Activated T-helper 17 cell treated with anti-CD3 and anti-CD28 coated beads, Interleukin-2, amount 50 U/mL, for 72 hours (primary cell): ENCODE data around the gene AOAH. TPM values are rescaled to one million over a fixed set of nuclear protein-coding genes. Genes with fewer than 3 reads are reported as not detected.

Experiments used
- ATAC-seq: fragments of 150-1000 bp; cut with Tn5 transposase; replicated peaks from 2 replicates; pipeline ENCODE4 v1.10.0; 2021; ENCODE audit warnings: mild to moderate bottlenecking, moderate library complexity
- H3K27ac Mint-ChIP-seq: one replicate; pipeline ENCODE4 v1.8.0; 2022; ENCODE audit warnings: mixed read lengths
- H3K27me3 Mint-ChIP-seq: one replicate; pipeline ENCODE4 v1.8.0; 2022; ENCODE audit warnings: mixed read lengths
- H3K36me3 Mint-ChIP-seq: one replicate; pipeline ENCODE4 v1.8.0; 2022; ENCODE audit warnings: low read depth, mild to moderate bottlenecking, mixed read lengths
- H3K4me1 Mint-ChIP-seq: one replicate; pipeline ENCODE4 v1.8.0; 2022; ENCODE audit warnings: mixed read lengths
- H3K4me3 Mint-ChIP-seq: one replicate; pipeline ENCODE4 v1.8.0; 2022; ENCODE audit warnings: mild to moderate bottlenecking, mixed read lengths
- H3K9me3 Mint-ChIP-seq: one replicate; pipeline ENCODE4 v1.8.0; 2022; ENCODE audit warnings: mixed read lengths
- total RNA-seq, 2 donors: library from RNA; stranded (reverse); gene quantifications; one replicate each; pipeline ENCODE4 v1.2.3, GENCODE V29; 2022

AOAH gene
- total RNA-seq, 2 donors from 2014 or later: 1.4 to 2.9 TPM

DNA sequence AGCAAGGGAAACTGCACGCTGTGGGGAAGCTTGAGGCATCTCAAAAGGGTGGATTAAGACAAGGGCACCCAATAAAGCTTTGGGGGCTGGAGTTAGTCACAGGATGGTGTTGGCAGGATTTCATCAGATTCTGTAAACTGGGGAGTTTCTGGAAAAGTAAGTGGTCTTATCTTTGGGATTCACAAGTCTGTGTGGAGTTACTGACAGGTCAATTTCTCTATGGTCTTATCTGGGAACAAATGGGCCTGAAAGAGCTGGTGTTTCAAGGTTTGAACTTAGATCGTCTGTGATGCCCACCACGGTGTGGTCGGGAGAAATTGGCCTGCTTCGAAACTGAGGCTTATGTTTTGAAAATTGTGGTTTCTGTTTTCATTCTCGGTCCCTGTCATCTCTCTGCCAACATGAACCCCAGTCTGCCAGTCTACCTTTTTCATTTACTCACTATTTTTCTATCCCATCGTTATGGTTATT is 23.8 kb upstream of the AOAH start:
- H3K4me1 Mint-ChIP-seq: peaks cover 18% of the 10 kb centered on the region
- H3K36me3 Mint-ChIP-seq: no peaks in the 10 kb centered on the region
- H3K4me3 Mint-ChIP-seq: peak overlapping the region; percentile 14
- peak; percentile 66 for ATAC-seq
- no peak overlapping the region for H3K27ac Mint-ChIP-seq
- peaks cover 4% of the 10 kb centered on the region for H3K27me3 Mint-ChIP-seq
- no peaks in the 10 kb centered on the region for H3K9me3 Mint-ChIP-seq

DNA sequence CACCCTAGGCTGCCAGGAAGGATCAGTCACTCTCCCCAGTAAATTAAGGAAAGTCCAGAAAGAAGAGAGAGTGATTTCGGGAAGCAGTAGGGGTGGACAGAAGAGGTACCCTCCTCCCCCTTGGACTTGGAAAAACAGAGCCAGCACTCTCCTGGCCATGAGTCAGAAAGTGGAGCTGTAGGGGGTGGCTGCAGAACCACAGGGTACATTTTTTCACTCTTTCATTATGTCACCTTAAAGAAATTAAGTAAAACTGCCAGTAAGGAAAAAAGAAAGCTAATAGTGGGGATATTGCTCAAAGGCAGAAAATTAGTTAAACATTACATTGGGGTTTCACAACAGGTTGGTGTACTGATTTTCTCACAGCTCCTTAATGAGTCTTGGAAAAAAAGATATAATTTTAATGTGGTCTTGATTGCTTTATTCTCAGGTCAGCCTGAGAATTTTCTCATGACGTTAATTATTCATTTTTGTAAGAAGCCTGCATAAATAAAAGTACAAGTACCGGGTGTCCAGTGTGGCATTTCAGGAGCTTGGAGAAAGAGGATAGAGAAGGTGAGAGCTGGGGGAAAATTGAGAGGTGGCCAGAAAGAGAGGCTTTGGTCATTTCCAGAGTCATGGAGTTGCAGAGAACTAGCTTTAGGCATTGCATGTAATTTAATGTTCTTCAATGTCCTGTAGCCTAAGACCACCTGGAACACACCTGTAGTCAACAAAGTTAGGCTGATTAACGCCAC is 23.2 kb upstream of the AOAH start:
- ATAC-seq: peak; percentile 21
- Mint-ChIP-seq H3K27ac (no peak overlapping the region), H3K36me3 (no peaks in the 10 kb centered on the region), H3K9me3 (no peaks in the 10 kb centered on the region), H3K4me3 (peak overlapping the region; percentile 14), H3K27me3 (peaks cover 4% of the 10 kb centered on the region), H3K4me1 (peaks cover 18% of the 10 kb centered on the region)

DNA sequence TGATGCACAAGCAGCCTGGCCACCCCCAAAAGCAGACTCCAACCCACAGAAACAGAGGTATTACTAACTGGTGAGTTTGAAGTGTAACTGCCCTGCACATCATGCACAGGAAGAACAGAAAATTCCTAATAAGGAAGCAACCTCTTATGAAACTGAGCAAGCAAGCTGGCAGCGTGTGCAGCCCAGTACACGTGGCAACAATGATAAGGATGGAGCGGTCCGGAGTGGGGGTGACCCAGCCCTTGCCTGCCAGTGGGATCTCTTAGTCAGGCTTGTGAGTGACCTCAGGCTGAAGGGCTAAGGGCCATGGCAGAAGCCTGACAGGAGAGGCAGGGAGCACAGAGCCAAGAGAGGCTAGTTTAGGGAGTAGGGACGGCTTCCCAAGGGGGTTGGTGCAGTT is 22.1 kb upstream of the AOAH start:
- Mint-ChIP-seq H3K27ac (no peak overlapping the region), H3K4me3 (no peak overlapping the region), H3K27me3 (peaks cover 4% of the 10 kb centered on the region), H3K9me3 (no peaks in the 10 kb centered on the region), H3K4me1 (peaks cover 18% of the 10 kb centered on the region), H3K36me3 (no peaks in the 10 kb centered on the region)
- ATAC-seq: no peak

DNA sequence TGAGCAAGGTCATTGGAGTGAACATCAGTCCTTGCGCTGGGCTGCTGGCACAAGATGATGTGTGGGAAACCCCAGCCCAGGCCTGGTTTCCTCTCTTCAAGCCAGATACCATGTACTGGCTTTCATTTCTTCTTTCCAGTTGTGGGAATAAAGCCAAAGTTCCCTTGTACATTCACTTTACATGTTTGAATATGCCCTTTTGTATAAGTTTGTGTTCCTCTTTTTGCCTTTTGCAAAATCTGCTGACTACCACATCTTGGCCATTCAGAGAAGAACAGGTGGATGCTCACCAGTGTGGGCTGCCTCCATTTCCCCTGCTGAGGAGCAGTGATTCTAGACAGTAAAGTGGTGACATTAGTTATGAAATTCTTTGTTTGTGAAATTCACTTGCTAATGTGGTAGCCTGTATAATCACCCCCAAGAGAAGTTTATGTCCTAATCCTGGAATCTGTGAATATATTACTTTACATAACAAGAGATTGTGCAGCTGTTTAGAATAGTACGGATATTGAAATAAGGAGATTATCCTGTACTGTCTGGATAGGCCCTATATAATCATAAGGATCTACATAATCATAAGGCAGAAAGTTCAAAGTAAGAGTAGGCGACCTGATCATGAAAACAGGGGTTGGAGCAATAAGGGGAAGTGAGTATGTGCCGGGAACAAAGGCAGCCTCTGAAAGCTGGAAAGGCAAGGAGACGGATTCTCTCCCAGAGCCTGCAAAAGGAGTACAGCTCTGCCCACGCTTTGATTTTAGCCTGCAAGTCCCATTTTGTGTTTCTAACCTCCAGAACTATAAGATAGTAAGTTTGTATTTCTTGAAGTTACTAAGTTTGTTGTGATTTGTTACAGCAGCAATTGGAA is 18.8 kb upstream of the AOAH start:
- ATAC-seq: no peak
- H3K27ac Mint-ChIP-seq: no peak overlapping the region
- no peaks in the 10 kb centered on the region for H3K36me3 Mint-ChIP-seq
- no peak overlapping the region for H3K4me3 Mint-ChIP-seq
- peaks cover 9% of the 10 kb centered on the region for H3K4me1 Mint-ChIP-seq
- H3K9me3 Mint-ChIP-seq: no peaks in the 10 kb centered on the region
- peaks cover 4% of the 10 kb centered on the region for H3K27me3 Mint-ChIP-seq

DNA sequence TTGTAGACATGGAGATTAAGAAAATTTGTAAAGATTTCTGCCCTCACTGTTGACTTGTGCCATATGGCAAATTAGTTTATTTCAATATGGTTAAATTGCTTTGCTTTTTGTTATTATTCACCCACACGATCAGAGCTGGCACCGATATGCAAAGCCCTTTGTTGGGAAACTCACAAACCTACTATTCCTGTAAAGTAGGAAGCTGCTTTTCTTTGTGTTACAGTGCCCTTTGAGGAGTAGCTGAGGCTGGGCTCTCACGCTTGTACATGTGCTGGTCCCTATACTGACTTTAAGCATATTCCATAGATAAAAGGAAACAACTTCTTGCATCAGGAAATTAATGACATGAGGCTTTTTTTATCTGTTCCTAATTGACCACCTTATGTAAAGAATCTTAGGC is 17.6 kb upstream of the AOAH start:
- H3K27ac Mint-ChIP-seq: no peak overlapping the region
- no peaks in the 10 kb centered on the region for H3K36me3 Mint-ChIP-seq
- H3K27me3 Mint-ChIP-seq: no peaks in the 10 kb centered on the region
- no peak for ATAC-seq
- no peak overlapping the region for H3K4me3 Mint-ChIP-seq
- H3K4me1 Mint-ChIP-seq: peaks cover 1% of the 10 kb centered on the region
- H3K9me3 Mint-ChIP-seq: no peaks in the 10 kb centered on the region

DNA sequence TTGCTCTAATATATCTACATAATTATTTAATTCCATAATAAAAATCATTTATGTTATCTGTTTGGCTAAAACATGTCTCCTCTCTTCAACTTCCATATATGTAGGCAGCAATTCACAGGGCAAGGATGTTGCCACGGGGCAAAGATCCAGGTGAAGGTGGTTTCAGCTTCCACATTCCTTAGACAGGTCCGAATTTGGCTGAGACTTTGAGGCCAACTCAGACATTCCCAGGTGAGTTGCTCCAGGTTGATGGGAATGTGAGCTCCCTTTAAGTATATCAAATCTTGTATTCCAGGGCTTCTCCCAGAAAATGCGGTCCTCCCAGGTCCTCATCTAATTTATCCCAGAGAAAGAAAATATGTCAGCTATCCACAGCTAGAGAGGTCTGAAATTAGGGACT is 15.1 kb upstream of the AOAH start:
- H3K36me3 Mint-ChIP-seq: no peaks in the 10 kb centered on the region
- H3K27ac Mint-ChIP-seq: no peak overlapping the region
- no peak for ATAC-seq
- H3K4me1 Mint-ChIP-seq: peaks cover 16% of the 10 kb centered on the region
- no peaks in the 10 kb centered on the region for H3K27me3 Mint-ChIP-seq
- H3K9me3 Mint-ChIP-seq: no peaks in the 10 kb centered on the region
- no peak overlapping the region for H3K4me3 Mint-ChIP-seq

DNA sequence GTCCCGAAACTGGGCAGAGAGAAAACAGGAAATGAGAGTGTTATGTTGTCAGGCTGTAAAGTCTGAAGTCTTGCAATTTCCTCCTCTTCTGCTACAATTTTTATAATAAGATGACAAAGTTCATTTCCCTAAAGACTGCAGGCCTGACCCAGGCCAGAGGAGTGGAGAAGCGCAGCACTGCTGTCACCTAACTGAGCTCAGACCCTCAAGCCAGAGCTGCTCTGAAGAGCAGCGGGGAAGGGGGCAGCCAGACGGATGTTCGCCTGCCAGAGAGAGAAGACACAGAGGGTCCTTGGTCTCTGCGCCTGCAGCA is 12.6 kb upstream of the AOAH start:
- H3K4me1 Mint-ChIP-seq: peaks cover 20% of the 10 kb centered on the region
- H3K36me3 Mint-ChIP-seq: no peaks in the 10 kb centered on the region
- peak overlapping the region; percentile 0 for H3K4me3 Mint-ChIP-seq

DNA sequence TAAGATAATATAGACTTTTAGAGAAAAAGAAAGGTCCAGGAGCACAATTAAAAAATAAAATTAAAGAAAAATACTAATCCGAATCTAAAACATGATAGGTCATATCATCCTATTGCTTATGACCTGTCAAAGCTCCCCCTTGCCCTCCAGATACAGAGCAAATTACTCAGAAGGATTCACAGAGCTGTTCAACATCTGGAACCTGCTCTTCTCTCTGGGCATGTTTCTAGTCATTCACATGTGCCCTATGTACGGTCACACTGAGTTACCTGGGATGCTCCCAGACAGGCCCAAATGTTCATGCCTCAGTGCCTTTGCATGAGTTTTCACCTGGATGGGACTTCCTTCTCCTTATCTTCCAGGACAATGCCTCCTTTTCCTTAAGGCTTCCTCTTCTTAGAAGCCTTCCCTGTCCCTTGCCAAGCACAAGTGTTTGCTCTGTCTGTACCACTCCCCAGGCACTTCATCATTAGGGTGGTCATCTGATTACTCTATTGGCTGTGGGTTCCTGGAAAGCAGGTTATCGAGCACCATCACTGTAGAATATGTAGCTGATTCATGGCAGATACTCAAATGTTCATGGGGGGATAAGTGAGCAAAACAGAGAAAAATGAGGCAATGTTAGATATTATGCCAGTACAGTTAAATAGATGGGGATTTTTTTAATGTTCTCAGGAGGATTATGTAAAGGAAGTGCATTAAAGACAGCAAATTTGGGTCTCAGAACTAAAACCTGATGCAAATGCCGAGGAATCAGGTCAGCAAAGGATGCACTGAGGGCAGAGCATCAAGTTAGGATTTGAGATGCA is 12.0 kb upstream of the AOAH start:
- no peaks in the 10 kb centered on the region for H3K9me3 Mint-ChIP-seq
- H3K27me3 Mint-ChIP-seq: no peaks in the 10 kb centered on the region
- ATAC-seq: peak; percentile 70
- peak overlapping the region; percentile 0 for H3K4me3 Mint-ChIP-seq
- peaks cover 20% of the 10 kb centered on the region for H3K4me1 Mint-ChIP-seq
- H3K27ac Mint-ChIP-seq: no peak overlapping the region
- H3K36me3 Mint-ChIP-seq: no peaks in the 10 kb centered on the region

More for the DNA sequence above, 12.6 kb upstream of the AOAH start:
- H3K9me3 Mint-ChIP-seq: no peaks in the 10 kb centered on the region
- H3K27me3 Mint-ChIP-seq: no peaks in the 10 kb centered on the region
- no peak overlapping the region for H3K27ac Mint-ChIP-seq
- ATAC-seq: no peak

DNA sequence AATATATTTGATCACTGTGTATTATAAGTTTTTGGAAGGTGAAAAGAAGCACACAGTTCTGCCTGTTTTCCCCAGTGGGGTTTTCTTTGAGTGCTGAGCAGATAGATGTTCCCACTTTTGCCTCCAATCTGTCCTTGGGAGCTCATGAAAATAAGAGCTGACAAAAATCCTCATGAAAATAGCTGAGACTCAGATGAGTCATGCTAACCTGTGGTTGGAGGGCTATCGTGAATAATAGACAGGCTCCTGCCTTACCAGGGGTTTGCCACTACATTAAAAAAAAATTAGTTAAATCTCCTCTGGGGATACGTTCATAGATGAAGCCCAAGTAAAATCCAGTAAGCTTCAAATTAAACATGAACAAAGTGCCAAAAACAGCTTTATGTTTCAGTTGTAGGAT is 10.9 kb upstream of the AOAH start:
- H3K36me3 Mint-ChIP-seq: no peaks in the 10 kb centered on the region
- no peaks in the 10 kb centered on the region for H3K27me3 Mint-ChIP-seq
- H3K4me1 Mint-ChIP-seq: peaks cover 20% of the 10 kb centered on the region
- peak; percentile 43 for ATAC-seq
- H3K9me3 Mint-ChIP-seq: no peaks in the 10 kb centered on the region
- no peak overlapping the region for H3K27ac Mint-ChIP-seq
- no peak overlapping the region for H3K4me3 Mint-ChIP-seq

DNA sequence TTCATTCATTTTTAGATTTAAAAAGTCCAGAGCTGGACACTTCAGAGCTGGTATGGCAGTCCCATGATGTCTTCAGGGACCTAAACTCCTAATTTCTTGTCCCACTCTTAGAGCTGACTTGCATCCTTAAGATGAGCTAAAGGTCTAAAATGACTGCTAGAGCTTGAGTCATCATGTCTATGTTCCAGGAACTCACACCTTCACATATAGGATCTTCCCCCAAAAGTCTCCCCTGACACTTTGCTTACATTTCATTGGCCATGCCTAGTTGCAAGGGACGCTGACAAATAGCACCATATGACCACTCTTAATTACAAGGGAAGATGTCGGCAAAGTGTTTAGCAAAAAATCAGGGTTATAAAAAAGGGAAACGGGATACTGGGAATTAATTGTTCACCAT is 10.4 kb upstream of the AOAH start:
- no peaks in the 10 kb centered on the region for H3K36me3 Mint-ChIP-seq
- peak; percentile 56 for ATAC-seq
- no peaks in the 10 kb centered on the region for H3K9me3 Mint-ChIP-seq
- no peak overlapping the region for H3K4me3 Mint-ChIP-seq
- H3K4me1 Mint-ChIP-seq: peaks cover 20% of the 10 kb centered on the region
- H3K27me3 Mint-ChIP-seq: no peaks in the 10 kb centered on the region
- H3K27ac Mint-ChIP-seq: no peak overlapping the region

DNA sequence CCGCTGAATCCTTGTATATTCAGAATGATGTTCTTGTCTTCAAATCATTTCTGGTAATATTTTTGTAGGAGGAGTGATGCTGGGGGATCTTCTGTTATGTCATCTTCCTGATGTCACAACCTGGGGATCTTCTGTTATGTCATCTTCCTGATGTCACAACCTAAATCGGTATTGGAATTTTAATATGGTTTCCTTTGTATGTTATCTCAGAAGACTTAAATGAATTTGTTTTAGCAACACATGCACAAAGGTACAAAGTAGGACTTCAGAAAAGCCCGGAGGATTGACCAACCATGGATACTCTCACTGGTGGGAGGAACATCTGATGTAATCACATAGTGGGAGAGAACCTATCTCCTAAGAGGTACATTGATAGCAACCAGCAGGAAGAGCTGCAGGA is 9.1 kb upstream of the AOAH start:
- Mint-ChIP-seq H3K9me3 (peaks cover 4% of the 10 kb centered on the region), H3K36me3 (no peaks in the 10 kb centered on the region), H3K4me1 (peaks cover 25% of the 10 kb centered on the region), H3K27ac (no peak overlapping the region), H3K27me3 (no peaks in the 10 kb centered on the region), H3K4me3 (no peak overlapping the region)
- no peak for ATAC-seq

DNA sequence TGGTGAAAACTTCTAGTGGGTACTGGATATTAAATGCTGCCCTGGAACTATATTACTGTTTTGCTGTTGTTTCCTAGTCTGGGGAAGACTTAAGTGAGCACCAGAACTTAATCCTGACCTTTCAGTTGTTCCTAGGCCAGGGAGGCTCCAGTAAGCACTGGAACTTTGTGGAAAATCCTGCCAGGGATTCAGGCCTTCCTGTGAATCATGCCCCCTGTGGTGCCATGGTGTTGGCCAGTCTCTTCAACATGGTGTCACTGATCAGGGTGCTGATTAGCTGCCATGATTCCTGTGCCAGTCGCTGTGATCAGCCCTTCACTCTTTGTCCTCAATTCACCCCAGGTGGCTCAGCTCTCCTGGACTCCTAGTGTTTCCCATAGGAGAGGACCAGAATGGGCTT is 8.5 kb upstream of the AOAH start:
- Mint-ChIP-seq H3K4me3 (no peak overlapping the region), H3K9me3 (peaks cover 4% of the 10 kb centered on the region), H3K36me3 (no peaks in the 10 kb centered on the region), H3K27ac (no peak overlapping the region), H3K27me3 (no peaks in the 10 kb centered on the region), H3K4me1 (peaks cover 25% of the 10 kb centered on the region)
- no peak for ATAC-seq

DNA sequence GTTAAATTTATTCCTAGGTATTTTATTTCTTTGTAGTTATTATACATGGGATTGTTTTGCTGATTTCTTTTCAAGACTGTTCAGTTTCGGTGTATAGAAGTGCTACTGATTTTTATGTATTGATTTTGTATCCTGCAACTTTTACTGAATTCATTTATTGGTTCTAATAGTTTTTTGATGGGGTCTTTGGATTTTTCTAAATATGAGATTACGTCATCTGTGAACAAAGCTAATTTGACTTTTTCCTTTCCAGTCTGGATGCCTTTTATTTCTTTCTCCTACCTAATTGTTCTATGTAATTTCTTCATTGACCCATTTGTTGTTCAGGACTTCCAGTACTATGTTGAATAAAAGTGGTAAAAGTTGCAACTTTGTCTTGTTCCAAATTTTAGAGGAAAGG is 5.8 kb upstream of the AOAH start:
- H3K27ac Mint-ChIP-seq: no peak overlapping the region
- peaks cover 30% of the 10 kb centered on the region for H3K4me1 Mint-ChIP-seq
- no peaks in the 10 kb centered on the region for H3K36me3 Mint-ChIP-seq
- no peak overlapping the region for H3K4me3 Mint-ChIP-seq
- ATAC-seq: no peak
- peaks cover 4% of the 10 kb centered on the region for H3K9me3 Mint-ChIP-seq
- H3K27me3 Mint-ChIP-seq: no peaks in the 10 kb centered on the region

DNA sequence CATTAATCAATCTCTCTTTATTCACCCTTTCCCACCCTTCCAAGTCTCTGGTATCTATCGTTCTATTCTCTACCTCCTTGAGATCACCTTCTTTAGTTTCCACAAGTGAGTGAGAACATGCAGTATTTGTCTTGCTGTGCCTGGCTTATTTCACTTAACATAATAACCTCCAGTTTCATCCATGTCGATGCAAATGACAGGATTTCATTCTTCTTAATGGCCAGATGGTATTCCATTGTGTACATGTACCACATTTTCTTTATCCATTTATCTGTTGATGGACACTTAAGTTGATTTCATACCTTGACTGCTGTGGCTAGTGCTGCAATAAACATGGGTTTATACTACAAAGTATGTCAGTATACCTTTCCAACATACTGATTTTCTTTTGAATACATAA is 3.8 kb upstream of the AOAH start:
- Mint-ChIP-seq H3K36me3 (no peaks in the 10 kb centered on the region), H3K27me3 (no peaks in the 10 kb centered on the region), H3K27ac (no peak overlapping the region), H3K9me3 (peaks cover 4% of the 10 kb centered on the region), H3K4me1 (peaks cover 44% of the 10 kb centered on the region), H3K4me3 (no peak overlapping the region)
- no peak for ATAC-seq
